HG02571 (cell line): ENCODE data around the gene ANKRD13D.
"Not testable (repeated sequence)": the region's sequence is repeated elsewhere in the genome, so short reads cannot be mapped to it uniquely, and the experiment has no call there.

Source experiments
- ATAC-seq: cut with Tn5 transposase; IDR thresholded peaks from one replicate; pipeline ENCODE4 v1.9.1; 2021; ENCODE audit warnings: mild to moderate bottlenecking, moderate library complexity; ENCODE audit not compliant: unreplicated experiment

The ANKRD13D gene

DNA sequence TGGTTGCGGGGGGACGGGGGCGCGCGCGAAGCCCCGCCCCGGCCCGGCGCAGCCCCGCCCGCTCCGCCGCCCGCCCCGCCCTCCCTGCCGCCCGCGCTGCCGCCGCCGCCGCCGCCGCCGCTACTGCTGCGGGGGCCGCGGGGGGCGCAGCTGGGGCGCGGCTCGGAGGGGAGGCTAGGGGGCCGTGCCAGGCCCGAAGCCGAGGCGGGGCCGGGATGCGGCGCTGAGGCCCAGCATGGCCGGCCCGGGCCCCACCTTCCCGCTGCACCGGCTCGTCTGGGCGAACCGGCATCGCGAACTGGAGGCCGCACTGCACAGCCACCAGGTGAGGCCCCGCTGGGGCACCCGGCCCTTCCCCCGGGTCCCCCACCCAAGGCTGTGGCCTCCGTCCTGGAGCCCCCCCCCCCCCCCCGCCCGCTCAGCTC, at the start of gene ANKRD13D:
TSS of gene ANKRD13D (plus strand) at position 78 of the 425 bp plus-strand sequence. CDS start at position 236, 158 bp downstream.
- no peak for ATAC-seq

DNA sequence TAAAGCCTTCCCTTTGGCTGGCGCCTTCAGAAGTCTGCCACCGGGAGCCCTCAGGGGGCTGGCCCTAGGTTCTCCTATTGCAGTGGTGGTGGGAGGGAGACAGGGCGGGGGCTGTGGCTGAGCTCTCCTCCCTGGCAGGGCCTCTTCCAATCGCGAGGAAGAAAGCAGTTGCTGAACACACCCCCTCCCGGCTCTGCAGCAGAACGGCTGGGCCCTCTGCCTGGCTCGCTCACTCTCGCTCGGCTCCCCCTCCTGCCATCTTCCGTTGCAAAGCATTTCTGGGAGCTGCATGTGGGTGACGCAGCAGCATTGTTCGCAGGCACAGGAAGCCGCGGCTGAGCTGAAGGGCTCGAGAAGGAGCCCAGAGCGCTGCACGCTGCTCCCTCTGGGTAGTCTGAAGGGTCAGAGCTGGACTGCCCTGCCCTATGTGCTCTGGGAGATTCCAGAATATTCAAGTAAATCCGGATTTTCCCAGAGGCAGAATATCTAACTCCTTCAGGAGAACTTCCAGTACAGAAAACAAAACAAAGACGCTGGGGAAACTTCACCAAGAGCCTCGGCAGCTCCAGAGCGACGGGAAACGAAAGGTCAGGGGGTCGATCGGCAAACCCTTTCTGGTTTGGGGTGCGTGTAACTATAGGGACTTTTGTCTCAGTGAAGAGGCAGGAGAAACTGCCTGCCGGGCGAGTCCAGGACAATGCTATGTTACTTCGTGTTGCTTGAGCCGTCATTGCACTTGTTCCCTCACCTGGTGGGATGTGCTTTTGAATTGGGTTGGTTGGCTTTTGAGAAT, 49.1 kb upstream of the ANKRD13D start:
- peak; percentile 85 for ATAC-seq

DNA sequence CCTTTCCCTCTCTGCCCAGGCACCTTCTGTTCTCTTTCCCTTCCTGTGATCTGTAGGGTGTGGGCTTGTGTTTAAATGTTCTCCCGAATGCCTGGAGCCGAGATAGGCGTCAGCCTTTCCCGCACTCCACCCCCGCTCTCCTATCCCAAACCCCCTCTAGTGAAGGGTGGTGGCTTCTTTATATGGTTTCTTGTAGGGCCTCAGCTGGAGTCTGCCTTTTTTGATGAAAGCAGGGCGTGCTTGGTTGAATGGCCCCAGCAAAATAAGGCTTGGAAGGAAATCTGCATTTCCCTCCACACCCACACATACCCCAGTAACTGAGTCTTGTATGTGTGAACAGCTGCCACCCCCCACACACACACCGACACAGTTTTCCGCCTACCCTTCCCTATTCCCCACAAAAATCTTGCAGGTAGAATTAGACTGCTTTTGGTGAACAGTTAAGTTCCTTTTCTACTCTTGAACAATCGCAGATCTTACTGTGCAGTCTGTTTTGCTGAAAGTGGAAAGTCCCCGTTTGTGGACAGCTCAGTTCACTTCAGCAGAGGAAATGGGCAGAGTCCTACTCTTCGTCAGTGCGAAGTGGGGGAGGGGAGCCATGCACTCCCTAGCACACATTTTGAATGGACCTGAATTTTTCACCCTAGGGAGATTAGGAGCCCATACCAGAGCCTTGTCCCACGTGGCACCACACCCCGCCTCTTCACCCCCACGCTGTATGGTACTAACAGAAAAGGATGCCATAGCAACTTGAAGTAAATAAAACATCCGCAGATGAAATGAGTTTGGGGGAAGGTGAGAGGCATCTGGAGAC, 48.3 kb upstream of the ANKRD13D start:
- peak; percentile 30 for ATAC-seq

DNA sequence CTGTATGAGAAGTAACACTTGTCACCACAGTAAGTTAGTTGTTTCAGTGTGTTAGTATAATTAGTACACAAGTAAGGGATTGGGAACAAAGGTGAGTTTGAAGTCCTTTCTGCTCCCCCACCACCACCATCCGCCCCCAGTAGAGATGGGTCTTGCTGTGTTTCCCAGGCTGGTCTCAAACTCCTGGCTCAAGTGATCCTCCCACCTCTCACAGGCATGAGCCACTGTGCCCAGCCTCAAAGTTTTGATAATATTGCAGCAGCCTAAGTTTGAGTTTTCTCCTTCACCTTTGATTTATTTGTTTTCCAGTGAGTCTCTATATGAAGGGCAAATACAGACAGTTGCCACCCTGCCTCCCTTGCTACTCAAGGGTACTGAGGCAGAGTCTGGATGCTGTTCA, 46.6 kb upstream of the ANKRD13D start:
- no peak for ATAC-seq

DNA sequence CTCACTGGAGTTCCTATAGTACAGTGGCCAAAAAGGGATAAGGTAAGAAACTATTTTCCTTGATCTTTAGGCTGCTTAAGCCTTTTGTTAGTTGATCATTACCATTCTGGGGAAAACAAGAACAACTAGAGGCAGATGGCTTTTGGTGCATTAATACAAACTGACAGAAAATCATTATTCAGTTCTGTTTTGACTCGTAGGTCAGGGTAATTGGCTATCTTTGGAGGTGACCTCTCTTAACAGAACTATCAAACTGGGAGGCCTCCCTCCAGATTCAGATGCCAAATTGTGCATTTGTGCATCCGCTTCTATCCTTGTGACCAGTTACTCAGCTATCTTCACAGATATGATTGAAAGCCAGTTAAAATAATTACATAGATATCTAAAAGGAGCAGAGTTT, 46.1 kb upstream of the ANKRD13D start:
- no peak for ATAC-seq

DNA sequence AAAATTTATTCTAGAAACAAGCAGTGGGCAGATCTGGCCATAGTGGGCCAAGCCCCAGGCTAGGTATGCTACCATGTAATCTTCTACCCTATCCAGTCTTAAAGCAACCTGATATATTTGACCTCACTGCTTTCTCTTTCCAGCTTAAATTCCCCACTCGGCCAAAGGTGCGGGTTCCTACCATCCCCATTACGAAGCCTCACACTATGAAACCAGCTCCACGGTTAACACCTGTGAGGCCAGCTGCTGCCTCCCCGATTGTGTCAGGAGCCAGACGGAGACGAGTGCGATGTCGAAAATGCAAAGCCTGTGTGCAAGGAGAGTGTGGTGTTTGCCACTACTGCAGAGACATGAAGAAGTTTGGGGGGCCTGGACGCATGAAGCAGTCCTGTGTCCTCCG, 44.1 kb upstream of the ANKRD13D start:
- no peak for ATAC-seq

DNA sequence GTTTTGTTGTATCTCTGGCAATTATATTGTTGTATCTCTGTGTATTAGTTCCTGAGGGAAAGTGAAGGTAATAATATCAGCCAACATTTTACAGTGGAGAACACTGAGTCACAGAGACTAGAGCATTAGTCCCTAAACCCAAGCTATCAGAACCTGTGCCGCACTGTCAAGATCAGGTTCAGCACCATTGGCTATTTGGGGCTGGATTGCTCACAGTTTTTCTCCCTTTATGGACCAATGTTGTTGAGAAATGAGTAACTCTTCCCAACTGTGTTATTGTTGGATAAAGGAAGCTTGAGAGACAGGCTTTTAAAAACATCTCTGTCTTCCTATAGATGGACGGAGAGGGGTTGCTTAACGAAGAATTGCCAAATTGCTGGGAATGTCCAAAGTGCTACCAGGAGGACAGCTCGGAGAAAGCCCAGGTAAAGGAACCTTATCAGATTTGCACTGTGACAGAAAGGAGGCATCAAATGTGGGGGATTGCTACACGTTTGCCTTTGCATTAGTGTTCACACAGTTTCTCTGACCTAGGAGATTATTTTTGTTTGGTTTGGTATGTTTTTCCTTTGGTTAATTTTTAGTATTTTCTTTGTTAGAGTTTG, 41.1 kb upstream of the ANKRD13D start:
- ATAC-seq, result no peak

DNA sequence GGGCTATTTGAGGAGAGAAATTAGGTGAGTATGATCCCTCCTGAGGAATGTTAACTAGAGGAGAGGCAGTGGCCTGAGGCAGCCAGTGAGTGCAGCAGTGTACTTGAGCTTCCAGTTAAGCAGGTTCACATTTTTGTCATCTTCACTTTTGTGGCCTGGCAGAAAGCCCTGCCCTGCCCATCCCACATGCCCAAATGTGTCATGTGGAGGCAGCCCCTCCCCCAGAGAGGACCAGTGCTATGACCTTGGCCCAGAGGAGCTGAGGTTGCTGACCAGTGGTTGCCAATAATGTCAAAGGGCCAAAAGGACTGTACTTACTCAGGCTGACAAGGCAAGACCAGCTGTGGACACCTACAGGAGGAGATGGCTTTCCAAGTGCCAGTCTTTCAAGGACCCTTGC, 40.5 kb upstream of the ANKRD13D start:
- ATAC-seq, result no peak

DNA sequence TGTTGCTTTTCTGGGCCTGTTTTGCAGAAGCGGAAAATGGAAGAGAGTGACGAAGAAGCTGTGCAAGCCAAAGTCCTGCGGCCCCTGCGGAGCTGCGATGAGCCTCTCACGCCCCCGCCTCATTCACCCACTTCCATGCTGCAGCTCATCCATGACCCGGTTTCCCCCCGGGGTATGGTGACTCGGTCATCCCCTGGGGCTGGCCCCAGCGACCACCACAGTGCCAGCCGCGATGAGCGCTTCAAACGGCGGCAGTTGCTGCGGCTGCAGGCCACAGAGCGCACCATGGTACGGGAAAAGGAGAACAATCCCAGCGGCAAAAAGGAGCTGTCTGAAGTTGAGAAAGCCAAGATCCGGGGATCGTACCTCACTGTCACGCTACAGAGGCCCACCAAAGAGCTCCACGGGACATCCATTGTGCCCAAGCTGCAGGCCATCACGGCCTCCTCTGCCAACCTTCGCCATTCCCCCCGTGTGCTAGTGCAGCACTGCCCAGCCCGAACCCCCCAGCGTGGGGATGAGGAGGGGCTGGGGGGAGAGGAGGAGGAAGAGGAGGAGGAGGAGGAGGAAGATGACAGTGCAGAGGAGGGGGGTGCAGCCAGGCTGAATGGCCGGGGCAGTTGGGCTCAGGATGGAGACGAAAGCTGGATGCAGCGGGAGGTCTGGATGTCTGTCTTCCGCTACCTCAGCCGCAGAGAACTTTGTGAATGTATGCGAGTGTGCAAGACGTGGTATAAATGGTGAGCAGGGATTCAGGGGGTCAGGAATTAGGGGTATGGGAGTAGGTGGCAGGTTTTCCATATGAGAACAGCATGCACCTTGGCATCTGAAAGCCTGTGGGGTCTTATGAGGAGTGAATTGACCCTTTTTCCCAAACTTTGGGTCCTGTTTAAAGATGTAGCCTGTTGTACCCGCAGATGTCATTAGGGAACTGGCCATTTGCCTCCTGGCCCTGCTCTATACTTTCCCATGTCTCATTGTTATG, 38.8 kb upstream of the ANKRD13D start:
- no peak for ATAC-seq

DNA sequence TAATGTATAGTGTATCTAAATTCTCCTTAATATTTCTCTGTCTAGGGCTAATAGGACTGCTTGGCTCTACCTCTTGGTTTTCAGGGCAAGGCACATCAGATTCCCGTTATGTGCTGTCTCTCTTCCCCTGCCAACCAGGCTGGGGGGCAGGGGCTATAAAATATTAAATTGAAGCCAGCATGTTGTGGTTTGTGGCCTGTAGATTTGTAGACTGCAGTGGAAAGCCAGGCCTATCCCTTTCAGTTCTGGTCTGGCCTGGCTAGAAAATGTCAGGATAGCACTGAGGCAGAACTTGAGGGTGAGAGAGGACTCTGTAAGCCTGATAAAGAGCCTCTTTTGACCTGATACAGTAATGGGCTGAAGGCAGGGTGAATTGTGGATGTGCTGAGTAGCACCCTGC, 37.3 kb upstream of the ANKRD13D start:
- no peak for ATAC-seq

DNA sequence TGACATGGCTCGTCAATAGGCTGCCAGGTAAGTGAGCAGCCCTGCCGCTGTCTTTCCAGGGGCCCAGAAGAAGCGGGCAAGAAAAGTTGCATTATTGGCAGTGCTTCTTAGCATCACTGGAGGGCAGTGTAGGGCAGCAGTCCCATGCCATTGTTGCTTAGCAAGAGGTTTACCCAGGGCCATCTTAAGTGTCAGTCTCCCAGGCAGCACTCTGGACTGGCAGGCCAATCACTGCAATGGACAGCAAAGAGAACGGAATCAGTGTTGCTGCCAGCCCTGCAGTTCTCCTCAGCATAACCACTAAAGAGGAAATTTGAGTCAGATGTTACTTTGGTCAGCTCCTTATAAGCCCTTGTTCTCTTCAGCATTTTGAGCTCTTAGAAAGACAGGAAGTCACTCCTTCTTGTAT, 36.3 kb upstream of the ANKRD13D start:
- no peak for ATAC-seq

DNA sequence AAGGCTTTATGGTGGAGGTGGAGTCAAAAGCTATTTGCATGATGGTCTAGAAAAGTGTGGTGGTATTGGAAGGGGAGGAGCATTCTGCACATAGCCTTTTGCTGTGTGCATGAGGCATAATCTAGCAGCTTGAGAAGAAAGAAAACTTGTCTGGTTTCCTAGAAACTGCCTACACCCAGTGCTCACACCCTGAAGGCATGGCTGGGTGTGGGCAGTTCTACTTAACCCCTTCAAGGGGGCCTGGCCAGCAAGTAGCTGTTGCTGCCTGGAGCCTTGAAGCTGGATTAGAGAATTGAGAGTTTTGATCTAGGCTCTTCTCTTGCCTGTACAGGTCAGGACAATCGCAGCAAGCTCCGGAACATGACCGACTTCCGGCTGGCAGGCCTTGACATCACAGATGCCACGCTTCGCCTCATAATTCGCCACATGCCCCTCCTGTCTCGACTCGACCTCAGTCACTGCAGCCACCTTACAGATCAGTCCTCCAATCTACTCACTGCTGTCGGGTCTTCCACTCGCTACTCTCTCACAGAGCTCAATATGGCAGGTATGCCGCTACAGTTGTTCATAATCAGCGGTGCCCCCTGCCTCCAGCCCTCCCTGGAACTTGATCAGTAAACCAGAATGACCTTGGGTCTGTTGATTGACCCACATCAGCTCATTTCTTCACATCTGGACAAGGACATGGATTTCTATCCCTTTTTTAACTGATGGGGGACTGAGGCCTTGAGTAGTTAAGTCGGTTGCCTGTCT, 35.1 kb upstream of the ANKRD13D start:
- ATAC-seq, result no peak

DNA sequence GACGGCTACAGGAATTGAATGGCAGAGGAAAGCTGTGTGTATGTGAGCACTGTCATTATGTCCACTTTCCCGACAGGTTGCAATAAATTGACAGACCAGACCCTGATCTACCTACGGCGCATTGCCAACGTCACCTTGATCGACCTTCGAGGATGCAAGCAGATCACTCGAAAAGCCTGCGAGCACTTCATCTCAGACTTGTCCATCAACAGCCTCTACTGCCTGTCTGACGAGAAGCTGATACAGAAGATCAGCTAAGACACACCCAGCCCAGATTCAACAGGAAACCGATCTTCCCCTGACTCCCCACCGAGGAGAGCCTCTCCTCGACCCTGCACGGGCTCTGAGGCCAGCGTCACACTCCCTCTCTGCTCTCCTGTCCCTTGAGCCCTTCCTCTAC, 34.3 kb upstream of the ANKRD13D start:
- no peak for ATAC-seq

DNA sequence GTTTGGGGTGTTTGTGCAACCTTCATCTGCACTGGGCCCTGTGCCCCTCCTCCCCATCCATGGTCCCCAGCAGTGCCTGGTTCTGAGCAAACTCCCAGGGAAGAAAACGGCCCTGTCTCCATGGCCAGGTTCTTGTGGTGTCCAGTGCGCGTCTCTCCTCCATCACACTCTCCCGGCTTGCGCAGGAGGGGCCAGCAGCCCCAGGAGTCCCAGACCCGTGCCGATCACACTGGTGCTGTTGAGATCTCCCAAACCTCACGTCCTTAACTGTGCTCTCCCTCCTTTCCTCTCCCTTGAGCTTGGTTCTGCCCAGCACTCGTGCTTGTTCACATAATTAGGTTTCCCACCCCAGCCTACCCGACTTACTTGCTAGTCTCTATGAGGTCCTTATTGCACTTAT, 33.8 kb upstream of the ANKRD13D start:
- no peak for ATAC-seq

DNA sequence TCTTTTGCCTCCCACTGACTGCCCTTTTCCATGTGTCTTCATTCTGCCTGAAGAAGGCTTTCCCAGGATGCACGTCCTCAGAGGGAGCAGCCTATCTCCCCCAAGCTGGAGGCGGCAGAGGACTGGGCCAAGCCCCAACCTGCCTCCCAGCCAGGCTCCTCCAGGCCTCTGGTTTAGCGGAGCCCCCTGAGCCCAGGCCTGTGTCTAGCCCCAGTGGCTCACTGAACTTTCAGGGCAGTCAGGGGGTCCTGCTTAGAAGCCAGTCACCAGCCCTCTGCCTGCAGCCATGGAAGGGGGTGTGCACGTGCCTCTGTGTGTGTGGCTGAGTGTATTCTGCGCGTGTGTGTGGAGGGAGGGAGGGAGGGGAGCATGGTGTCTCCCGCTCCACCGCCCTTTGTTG, 33.2 kb upstream of the ANKRD13D start:
- no peak for ATAC-seq

DNA sequence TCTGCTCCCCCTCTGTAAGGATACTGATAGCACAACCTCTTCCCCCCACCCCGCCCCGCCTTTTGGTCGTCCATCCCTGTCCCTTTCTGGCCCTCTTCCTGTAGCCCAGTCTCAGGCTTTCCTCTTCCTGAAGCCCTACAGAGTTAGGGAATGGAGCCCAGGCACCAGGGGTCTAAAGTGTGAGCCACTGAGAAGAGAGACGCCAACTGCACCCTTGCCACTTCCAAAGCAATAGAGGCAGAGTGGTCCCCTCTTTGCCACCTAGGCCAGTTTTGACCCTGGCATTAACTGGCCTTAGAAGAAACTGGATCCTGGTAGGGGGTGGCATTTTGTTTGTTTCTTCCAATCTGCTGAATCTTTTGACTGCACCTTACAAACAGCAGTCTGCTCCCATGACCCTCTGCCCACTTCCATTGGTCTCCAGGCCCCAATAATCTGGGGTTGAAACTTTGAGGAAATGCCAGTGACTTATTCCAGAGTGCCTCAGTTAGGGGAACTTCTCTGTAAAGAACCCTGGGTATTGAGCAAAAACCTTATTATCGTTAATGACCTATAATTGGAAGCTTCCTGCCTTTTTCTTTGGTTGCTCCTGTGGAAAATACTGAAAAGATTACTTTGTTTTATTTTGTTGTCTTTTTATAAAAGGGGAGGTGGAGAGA, 32.5 kb upstream of the ANKRD13D start:
- no peak for ATAC-seq

DNA sequence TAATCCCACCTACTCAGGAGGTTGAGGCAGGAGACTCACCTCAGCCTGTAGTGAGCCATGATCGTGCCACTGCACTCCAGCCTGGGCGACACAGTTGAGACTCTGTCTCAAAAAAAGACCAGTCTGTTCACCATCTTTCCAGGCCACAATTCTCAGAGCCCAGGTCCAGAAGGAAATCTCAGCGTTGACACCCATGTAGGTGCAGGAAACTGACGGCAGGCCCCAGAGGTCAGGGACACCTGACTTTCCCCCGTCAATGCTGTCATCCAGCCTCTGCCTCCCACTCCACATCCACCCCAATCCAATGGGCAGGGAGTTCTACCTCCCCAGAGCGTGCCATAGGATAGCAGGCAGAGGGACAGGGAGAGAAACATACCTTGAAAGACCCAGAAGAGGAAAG, 28.7 kb upstream of the ANKRD13D start:
- ATAC-seq, result no peak

DNA sequence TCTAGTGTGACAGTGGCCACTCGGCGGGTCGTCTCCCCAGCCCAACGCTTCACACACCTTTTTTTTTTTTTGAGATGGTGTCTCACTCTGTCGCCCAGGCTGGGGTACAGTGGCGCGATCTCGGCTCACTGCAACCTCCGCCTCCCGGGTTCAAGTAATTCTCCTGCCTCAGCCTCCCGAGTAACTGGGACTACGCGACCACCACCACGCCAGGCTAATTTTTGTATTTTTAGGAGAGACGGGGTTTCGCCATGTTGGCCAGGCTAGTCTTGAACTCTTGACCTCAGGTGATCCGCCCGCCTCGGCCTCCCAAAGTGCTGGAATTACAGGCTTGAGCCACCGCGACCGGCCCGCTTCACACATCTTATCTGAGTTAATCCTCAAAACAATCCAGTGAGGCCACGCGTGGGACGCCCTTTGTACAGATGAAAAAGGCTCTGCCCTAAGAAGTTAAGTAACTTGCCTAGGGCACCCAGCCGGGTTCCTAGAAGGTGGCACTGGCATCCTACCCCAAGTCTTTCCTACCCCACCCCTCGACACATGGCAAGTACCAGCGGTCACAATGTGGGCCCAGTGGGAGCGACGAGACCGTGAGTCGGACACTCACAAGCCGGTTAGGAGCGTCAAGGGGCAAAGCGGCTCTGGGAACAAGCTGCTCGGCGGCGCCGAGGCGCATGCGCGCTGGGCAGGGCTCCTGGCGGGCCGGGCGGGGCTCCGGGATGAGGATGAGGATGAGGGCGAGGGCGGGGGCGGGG, 28.0 kb upstream of the ANKRD13D start:
- not testable (repeated sequence) for ATAC-seq

DNA sequence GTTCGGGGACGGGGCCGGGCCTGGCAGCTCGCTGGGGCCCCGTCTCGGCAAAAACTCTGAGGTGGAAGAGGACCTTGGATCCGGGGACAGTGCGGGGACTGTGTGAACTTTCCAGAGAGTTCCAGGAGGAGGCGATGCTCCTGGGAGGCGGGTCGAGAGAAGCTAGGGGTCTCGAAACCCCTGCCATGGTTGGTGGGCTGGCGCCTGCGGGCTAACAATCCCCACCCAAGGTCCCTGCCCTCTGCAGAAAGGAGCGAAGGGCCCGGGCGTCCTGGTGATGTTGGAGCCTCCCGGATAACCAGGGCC, 27.5 kb upstream of the ANKRD13D start:
- ATAC-seq, result no peak
